Epithelial cell of prostate (primary cell): Measurements from ENCODE around the gene SAPCD2.

Source experiments
- DNase-seq: peaks from one replicate; pipeline ENCODE4 v3.0.0-alpha.2; 2011; ENCODE audit warnings: low read depth, low spot score
- H3K27ac ChIP-seq: fragments of 450-650 bp; 2 replicates; pipeline ENCODE4 v1.5.1; 2017; ENCODE audit warnings: mild to moderate bottlenecking

The SAPCD2 gene

GRCh38 chr9:137083394-137084004 lies 13.1 kb upstream of the SAPCD2 start:
- peak; percentile 84 for DNase-seq
- peak overlapping the region; percentile 87 for H3K27ac ChIP-seq

- no peak for DNase-seq
Observed at GRCh38 chr9:137082925-137083290, 12.6 kb upstream of the SAPCD2 start.

GRCh38 chr9:137082222-137082924 lies 12.0 kb upstream of the SAPCD2 start:
- H3K27ac ChIP-seq: no peak overlapping the region
- DNase-seq: no peak

More at GRCh38 chr9:137082925-137083290, 12.6 kb upstream of the SAPCD2 start:
- H3K27ac ChIP-seq: peak overlapping the region; percentile 87

GRCh38 chr9:137080260-137081122 lies 10.1 kb upstream of the SAPCD2 start:
- DNase-seq: no peak
- no peak overlapping the region for H3K27ac ChIP-seq

- no peak overlapping the region for H3K27ac ChIP-seq
- DNase-seq: no peak
Observed at GRCh38 chr9:137079401-137079787, 9.0 kb upstream of the SAPCD2 start.

- DNase-seq: no peak
- no peak overlapping the region for H3K27ac ChIP-seq
Observed at GRCh38 chr9:137078701-137079400, 8.5 kb upstream of the SAPCD2 start.

- no peak for DNase-seq
- no peak overlapping the region for H3K27ac ChIP-seq
Observed at GRCh38 chr9:137077758-137078693, 7.7 kb upstream of the SAPCD2 start.

- no peak for DNase-seq
- no peak within 1 kb of the TSS for H3K27ac ChIP-seq
Observed at GRCh38 chr9:137077010-137077747, 6.8 kb upstream of the SAPCD2 start, which contains the start of gene UAP1L1. Gene UAP1L1, plus strand, starts transcription at chr9:137077517. Its CDS starts 16 bp downstream, at chr9:137077533.

- DNase-seq: no peak
- no peak overlapping the region for H3K27ac ChIP-seq
Observed at GRCh38 chr9:137076636-137077009, 6.3 kb upstream of the SAPCD2 start.

GRCh38 chr9:137075275-137075775 lies 5.0 kb upstream of the SAPCD2 start:
- no peak for DNase-seq
- no peak overlapping the region for H3K27ac ChIP-seq

GRCh38 chr9:137074657-137075274 lies 4.4 kb upstream of the SAPCD2 start:
- no peak overlapping the region for H3K27ac ChIP-seq
- no peak for DNase-seq

- no peak for DNase-seq
- H3K27ac ChIP-seq: no peak overlapping the region
Observed at GRCh38 chr9:137073992-137074399, 3.6 kb upstream of the SAPCD2 start.

- no peak for DNase-seq
- no peak overlapping the region for H3K27ac ChIP-seq
Observed at GRCh38 chr9:137071282-137071681, 925 bp upstream of the SAPCD2 start.

GRCh38 chr9:137070906-137071275 lies 534 bp upstream of the SAPCD2 start:
- no peak for DNase-seq
- H3K27ac ChIP-seq: no peak overlapping the region

GRCh38 chr9:137069508-137070091 lies 757 bp downstream of the SAPCD2 start:
- no peak overlapping the region for H3K27ac ChIP-seq

GRCh38 chr9:137068539-137069507 lies 1.5 kb downstream of the SAPCD2 start:
- H3K27ac ChIP-seq: no peak overlapping the region
- DNase-seq: no peak

More at GRCh38 chr9:137069508-137070091, 757 bp downstream of the SAPCD2 start:
- no peak for DNase-seq
